ENCODE measurements around the gene NMUR2. TPM values are rescaled to one million over a fixed set of nuclear protein-coding genes. Genes with fewer than 3 reads are reported as not detected.

NMUR2 gene
- total and polyA plus RNA-seq, 2 experiments from 2014 or later, result not detected

GRCh38 chr5:152427721-152428120 is 22.6 kb upstream of the NMUR2 start (continued):
- no peak for TF ChIP-seq ZNF462 (CRISPR knock-in tag; IDR thresholded peaks at IDR 0.05)
- no peak for TF ChIP-seq ZNF331 (CRISPR knock-in tag; IDR thresholded peaks at IDR 0.05; ENCODE audit: low read depth)
- no peak for TF ChIP-seq STAT1 (IDR thresholded peaks at IDR 0.05; ENCODE audit: unreplicated experiment)
- TF ChIP-seq POLR2AphosphoS5 (IDR thresholded peaks at IDR 0.05; ENCODE audit: low read depth), result no peak
- no peak for TF ChIP-seq NANOG (IDR thresholded peaks at IDR 0.05; ENCODE audit: borderline replicate concordance)

DNA sequence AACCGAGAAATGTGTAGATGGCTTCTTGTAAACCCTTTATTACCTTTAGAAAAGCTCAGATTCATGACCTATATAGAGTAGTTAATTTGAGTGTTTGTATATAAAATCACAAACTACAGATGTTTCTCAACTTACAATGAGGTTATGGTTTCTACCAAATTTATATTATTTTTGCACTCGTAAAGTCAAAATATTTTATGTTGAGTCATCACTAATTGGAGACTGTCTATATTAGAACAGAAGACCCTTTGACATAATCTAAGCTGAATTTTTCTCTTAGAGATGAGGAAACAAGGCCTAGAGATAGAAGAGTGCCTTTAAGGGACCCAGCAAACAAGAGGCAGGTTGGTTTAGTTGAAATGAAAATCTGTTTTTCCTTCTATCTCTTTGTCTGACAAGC is 20.0 kb upstream of the NMUR2 start:
- no peaks in the 10 kb centered on the region for H3K4me1 ChIP-seq (ENCODE audit: insufficient read depth)
- no peaks in the 10 kb centered on the region for H3K27me3 ChIP-seq (ENCODE audit: insufficient read depth)
- Mint-ChIP-seq H3K4me3 (no peak overlapping the region), H3K36me3 (ENCODE audit: low read depth) (no peaks in the 10 kb centered on the region), H3K27me3 (ENCODE audit: insufficient read depth, low read depth, poor library complexity) (no peaks in the 10 kb centered on the region), H3K4me1 (no peaks in the 10 kb centered on the region), H3K9me3 (no peaks in the 10 kb centered on the region), H3K27ac (no peak overlapping the region)
- H3K4me2 ChIP-seq, result no peak overlapping the region
- ATAC-seq, result no peak
- H3K79me2 ChIP-seq (replicated peaks; ENCODE audit: insufficient read depth), result no peaks in the 10 kb centered on the region
- no peaks in the 10 kb centered on the region for H3F3A ChIP-seq (replicated peaks; ENCODE audit: low read depth)
- DNase-seq (ENCODE audit: low spot score), result no peak
- TF ChIP-seq EZH2 (IDR thresholded peaks at IDR 0.05; ENCODE audit: low read depth, unreplicated experiment) (no peak), STAT1 (IDR thresholded peaks at IDR 0.05; ENCODE audit: unreplicated experiment) (no peak), POLR2AphosphoS5 (IDR thresholded peaks at IDR 0.05; ENCODE audit: low read depth) (no peak), NANOG (IDR thresholded peaks at IDR 0.05; ENCODE audit: borderline replicate concordance) (no peak), EZH2phosphoT487 (IDR thresholded peaks at IDR 0.05; ENCODE audit: unreplicated experiment) (no peak), ETS1 (IDR thresholded peaks at IDR 0.05) (no peak), ZNF331 (CRISPR knock-in tag; IDR thresholded peaks at IDR 0.05; ENCODE audit: low read depth) (no peak), ZNF114 (CRISPR knock-in tag; IDR thresholded peaks at IDR 0.05) (no peak), CTCF (conservative IDR thresholded peaks at IDR 0.05; ENCODE audit: low read depth in 2 of 2) (no peak)
- H3K36me3 ChIP-seq (ENCODE audit: insufficient read depth), result no peaks in the 10 kb centered on the region
- no peak overlapping the region for H3K4me3 ChIP-seq
- H3K27ac ChIP-seq (ENCODE audit: low read depth), result no peak overlapping the region
- H4K20me1 ChIP-seq (replicated peaks; ENCODE audit: insufficient read depth), result no peaks in the 10 kb centered on the region
- no peak overlapping the region for H2AFZ ChIP-seq
- H3K9me2 ChIP-seq (ENCODE audit: insufficient read depth), result peaks cover 6% of the 10 kb centered on the region; the same call in 1 of the 2 replicates

Measured in GM23338 (cell line).